ENCODE measurements around the gene SHLD1. TPM values are rescaled to one million over a fixed set of nuclear protein-coding genes. Genes with fewer than 3 reads are reported as not detected.

SHLD1 gene
- total RNA-seq, 1 donor from 2014 or later: 3.5 TPM

- DNase-seq (ENCODE audit: low read depth) (no peak), FAIRE-seq (no peak)
- TF ChIP-seq EZH2 (IDR thresholded peaks at IDR 0.05; ENCODE audit: insufficient read depth, low read length) (no peak), CTCF (IDR thresholded peaks at IDR 0.05; ENCODE audit: insufficient read depth, low read depth, low read length) (no peak)
- Mint-ChIP-seq H3K4me1 (ENCODE audit: low read depth, unreplicated experiment) (no peaks in the 10 kb centered on the region), H3K27ac (ENCODE audit: unreplicated experiment) (peak overlapping the region; percentile 38), H3K4me3 (ENCODE audit: unreplicated experiment) (no peak overlapping the region), H3K27me3 (ENCODE audit: low read depth, unreplicated experiment) (no peaks in the 10 kb centered on the region), H3K36me3 (ENCODE audit: low read depth, unreplicated experiment) (peaks cover 1% of the 10 kb centered on the region), H3K9me3 (ENCODE audit: unreplicated experiment) (no peaks in the 10 kb centered on the region)
- no peak overlapping the region for H3K27ac ChIP-seq (ENCODE audit: low read depth, low read length)
- no peak overlapping the region for H3K4me2 ChIP-seq (ENCODE audit: low read length)
- H3K9me3 ChIP-seq (ENCODE audit: insufficient read depth, low read depth, low read length): no peaks in the 10 kb centered on the region
- H3K9ac ChIP-seq (ENCODE audit: low read length): no peak overlapping the region
- H4K20me1 ChIP-seq (ENCODE audit: insufficient read depth, low read length): no peaks in the 10 kb centered on the region
- H3K79me2 ChIP-seq (ENCODE audit: insufficient read depth, low read length): no peaks in the 10 kb centered on the region
- H3K4me3 ChIP-seq (ENCODE audit: insufficient read depth, low read depth, low read length): no peak overlapping the region
- H3K36me3 ChIP-seq (ENCODE audit: insufficient read depth, low read length): no peaks in the 10 kb centered on the region
- H3K4me1 ChIP-seq (ENCODE audit: insufficient read depth, low read length): no peaks in the 10 kb centered on the region
- no peaks in the 10 kb centered on the region for H3K27me3 ChIP-seq (ENCODE audit: insufficient read depth, low read length)
- H2AFZ ChIP-seq (ENCODE audit: low read depth, low read length): no peak overlapping the region
Measured at GRCh38 chr20:5770231-5770986, 20.2 kb downstream of the SHLD1 start.

GRCh38 chr20:5770987-5771318 is 20.8 kb downstream of the SHLD1 start:
- no peaks in the 10 kb centered on the region for H4K20me1 ChIP-seq (ENCODE audit: insufficient read depth, low read length)
- no peaks in the 10 kb centered on the region for H3K4me1 Mint-ChIP-seq (ENCODE audit: low read depth, unreplicated experiment)
- no peaks in the 10 kb centered on the region for H3K27me3 Mint-ChIP-seq (ENCODE audit: low read depth, unreplicated experiment)
- H2AFZ ChIP-seq (ENCODE audit: low read depth, low read length): no peak overlapping the region
- H3K9me3 Mint-ChIP-seq (ENCODE audit: unreplicated experiment): no peaks in the 10 kb centered on the region
- no peak overlapping the region for H3K4me3 ChIP-seq (ENCODE audit: insufficient read depth, low read depth, low read length)
- no peaks in the 10 kb centered on the region for H3K4me1 ChIP-seq (ENCODE audit: insufficient read depth, low read length)
- TF ChIP-seq EZH2 (IDR thresholded peaks at IDR 0.05; ENCODE audit: insufficient read depth, low read length): no peak
- TF ChIP-seq CTCF (IDR thresholded peaks at IDR 0.05; ENCODE audit: insufficient read depth, low read depth, low read length): no peak
- H3K27ac ChIP-seq (ENCODE audit: low read depth, low read length): no peak overlapping the region
- H3K4me2 ChIP-seq (ENCODE audit: low read length): no peak overlapping the region
- H3K27me3 ChIP-seq (ENCODE audit: insufficient read depth, low read length): no peaks in the 10 kb centered on the region
- H3K27ac Mint-ChIP-seq (ENCODE audit: unreplicated experiment): peak overlapping the region; percentile 38
- no peak overlapping the region for H3K9ac ChIP-seq (ENCODE audit: low read length)
- H3K4me3 Mint-ChIP-seq (ENCODE audit: unreplicated experiment): no peak overlapping the region
- no peaks in the 10 kb centered on the region for H3K9me3 ChIP-seq (ENCODE audit: insufficient read depth, low read depth, low read length)
- FAIRE-seq: no peak
- DNase-seq (ENCODE audit: low read depth): no peak
- H3K36me3 ChIP-seq (ENCODE audit: insufficient read depth, low read length): no peaks in the 10 kb centered on the region
- no peaks in the 10 kb centered on the region for H3K79me2 ChIP-seq (ENCODE audit: insufficient read depth, low read length)
- H3K36me3 Mint-ChIP-seq (ENCODE audit: low read depth, unreplicated experiment): peaks cover 1% of the 10 kb centered on the region

- Mint-ChIP-seq H3K36me3 (ENCODE audit: low read depth, unreplicated experiment) (peaks cover 4% of the 10 kb centered on the region), H3K27ac (ENCODE audit: unreplicated experiment) (no peak overlapping the region), H3K4me1 (ENCODE audit: low read depth, unreplicated experiment) (no peaks in the 10 kb centered on the region), H3K9me3 (ENCODE audit: unreplicated experiment) (no peaks in the 10 kb centered on the region), H3K4me3 (ENCODE audit: unreplicated experiment) (no peak overlapping the region), H3K27me3 (ENCODE audit: low read depth, unreplicated experiment) (no peaks in the 10 kb centered on the region)
- FAIRE-seq: no peak
- Histone ChIP-seq H3K4me3 (ENCODE audit: insufficient read depth, low read depth, low read length) (no peak overlapping the region), H3K9ac (ENCODE audit: low read length) (no peak overlapping the region), H4K20me1 (ENCODE audit: insufficient read depth, low read length) (no peaks in the 10 kb centered on the region), H3K9me3 (ENCODE audit: insufficient read depth, low read depth, low read length) (no peaks in the 10 kb centered on the region), H3K27me3 (ENCODE audit: insufficient read depth, low read length) (no peaks in the 10 kb centered on the region), H3K79me2 (ENCODE audit: insufficient read depth, low read length) (no peaks in the 10 kb centered on the region), H3K36me3 (ENCODE audit: insufficient read depth, low read length) (no peaks in the 10 kb centered on the region), H3K4me2 (ENCODE audit: low read length) (no peak overlapping the region), H3K4me1 (ENCODE audit: insufficient read depth, low read length) (no peaks in the 10 kb centered on the region), H3K27ac (ENCODE audit: low read depth, low read length) (no peak overlapping the region), H2AFZ (ENCODE audit: low read depth, low read length) (no peak overlapping the region)
- no peak for TF ChIP-seq CTCF (IDR thresholded peaks at IDR 0.05; ENCODE audit: insufficient read depth, low read depth, low read length)
- no peak for TF ChIP-seq EZH2 (IDR thresholded peaks at IDR 0.05; ENCODE audit: insufficient read depth, low read length)
- no peak for DNase-seq (ENCODE audit: low read depth)
Measured at GRCh38 chr20:5772704-5773103, 22.5 kb downstream of the SHLD1 start.
